HCT116 (cell line): Measurements from ENCODE around the gene DIP2B. TPM values are rescaled to one million over a fixed set of nuclear protein-coding genes. Genes with fewer than 3 reads are reported as not detected.

ENCODE experiments used
- ATAC-seq: fragments of 200-7000 bp; cut with Tn5 transposase; 2 replicates; pipeline ENCODE4 v1.9.1; 2020; ENCODE audit warnings: mild to moderate bottlenecking, moderate library complexity
- BruUV-seq: library from RNA; stranded (reverse); fragments of 400-500 nt; replicated peaks from 2 replicates; lab custom pipeline; 2021; lab: Mats Ljungman, UMichigan
- CTCF ChIA-PET: fragments of 300-600 bp; sonication (Branson Sonifier 250); formaldehyde crosslinking; loops from one replicate; lab custom pipeline; 2021; ENCODE audit warnings: antibody characterized with exemption; lab: Charles Lee
- POLR2A ChIA-PET: fragments of 300-600, 350-600 bp; sonication (Branson Sonifier 250); formaldehyde crosslinking; loops from one replicate; lab custom pipeline; 2021; ENCODE audit warnings: antibody characterized with exemption; lab: Charles Lee
- RAD21 ChIA-PET, 2 experiments: fragments of 300-600 bp; sonication (Branson Sonifier 250); formaldehyde crosslinking; loops; one replicate each; lab custom pipeline; 2023; ENCODE audit warnings: low total read pairs in 2 of 2; ENCODE audit not compliant: uncharacterized antibody in 2 of 2, unreplicated experiment in 2 of 2, low non-redundant PET in 1 of 2; lab: Charles Lee
- DNase-seq: peaks from one replicate; pipeline ENCODE4 v3.0.0-alpha.2; 2010; ENCODE audit warnings: low read depth, low spot score
- H2AFZ ChIP-seq: fragments of 200-600 bp; shearing (Covaris generic), sonication (generic); 2 replicates; pipeline ENCODE4 v1.6.1; 2017; ENCODE audit warnings: low read depth, mixed run types, mixed read lengths, antibody characterized with exemption, low read length; ENCODE audit not compliant: poor library complexity, severe bottlenecking
- H3K27ac ChIP-seq: 2 replicates; pipeline ENCODE4 v1.5.1; 2012; ENCODE audit warnings: low read depth, low read length
- H3K27me3 ChIP-seq: fragments of 200-600 bp; sonication (generic); 2 replicates; pipeline ENCODE4 v1.6.1; 2016; ENCODE audit warnings: mixed run types, low read length, mixed read lengths; ENCODE audit not compliant: insufficient read depth
- H3K36me3 ChIP-seq, 2 experiments: fragments of 200-500 bp in 1 of 2; fragments of 200-600 bp in 1 of 2; sonication (Bioruptor generic) in 1 of 2; sonication (generic) in 1 of 2; 2 replicates each; pipeline versions ENCODE4 v1.5.1 to v1.6.1; 2014 to 2016; ENCODE audit warnings: low read length in 2 of 2, inconsistent platforms in 1 of 2, mixed read lengths in 1 of 2, mixed run types in 1 of 2; ENCODE audit not compliant: insufficient read depth in 2 of 2, control insufficient read depth in 1 of 2
- H3K4me1 ChIP-seq, 2 experiments: fragments of 200-600 bp in 1 of 2; sonication (generic) in 1 of 2; 2 replicates each; pipeline versions ENCODE4 v1.5.1 to v1.6.1; 2012 to 2017; ENCODE audit warnings: low read length in 2 of 2, inconsistent platforms in 1 of 2, mild to moderate bottlenecking in 1 of 2, mixed read lengths in 1 of 2, mixed run types in 1 of 2, moderate library complexity in 1 of 2; ENCODE audit not compliant: insufficient read depth in 2 of 2, control insufficient read depth in 1 of 2
- H3K4me2 ChIP-seq: fragments of 200-600 bp; sonication (generic); 2 replicates; pipeline ENCODE4 v1.6.1; 2017; ENCODE audit warnings: mixed run types, low read length, mixed read lengths
- H3K4me3 ChIP-seq, 2 experiments: fragments of 200-600 bp in 1 of 2; sonication (generic) in 1 of 2; replicated peaks in 1 of 2; 2 replicates each; pipeline ENCODE4 v1.5.1; 2011 to 2016; ENCODE audit warnings: low read length in 2 of 2, control low read depth in 1 of 2, low read depth in 1 of 2, mild to moderate bottlenecking in 1 of 2, mixed read lengths in 1 of 2, mixed run types in 1 of 2
- H3K79me2 ChIP-seq: fragments of 200-600 bp; sonication (generic); 2 replicates; pipeline ENCODE4 v1.6.1; 2017; ENCODE audit warnings: mild to moderate bottlenecking, mixed run types, low read length, moderate library complexity, mixed read lengths; ENCODE audit not compliant: insufficient read depth
- H3K9ac ChIP-seq: fragments of 200-600 bp; sonication (generic); 2 replicates; pipeline ENCODE4 v1.6.1; 2016; ENCODE audit warnings: low read length, mixed read lengths
- H3K9me2 ChIP-seq: fragments of 200-600 bp; sonication (generic), shearing (Covaris generic); 2 replicates; pipeline ENCODE4 v1.6.1; 2017; ENCODE audit warnings: mixed run types, mild to moderate bottlenecking, moderate library complexity; ENCODE audit not compliant: insufficient read depth
- H3K9me3 ChIP-seq, 2 experiments: fragments of 200-500 bp in 1 of 2; fragments of 200-600 bp in 1 of 2; sonication (Bioruptor generic) in 1 of 2; sonication (generic) in 1 of 2; 2 replicates each; pipeline ENCODE4 v1.6.1; 2014 to 2017; ENCODE audit warnings: low read length in 2 of 2, mixed read lengths in 2 of 2, inconsistent platforms in 1 of 2, low read depth in 1 of 2, mild to moderate bottlenecking in 1 of 2, mixed run types in 1 of 2, moderate library complexity in 1 of 2; ENCODE audit not compliant: control insufficient read depth in 1 of 2, insufficient read depth in 1 of 2
- H4K20me1 ChIP-seq: fragments of 200-600 bp; sonication (generic), shearing (Covaris generic); 2 replicates; pipeline ENCODE4 v1.6.1; 2017; ENCODE audit warnings: mixed run types, mild to moderate bottlenecking, moderate library complexity; ENCODE audit not compliant: insufficient read depth
- ATF3 ChIP-seq: IDR thresholded peaks from 2 replicates; pipeline ENCODE4 v1.6.1; 2012
- CBX3 ChIP-seq: IDR thresholded peaks from 2 replicates; pipeline ENCODE4 v1.6.1; 2012; ENCODE audit warnings: low read depth
- CTCF ChIP-seq, 3 experiments: fragments of 200-600 bp in 1 of 3; sonication (generic) in 1 of 3; IDR thresholded peaks in 2 of 3; conservative IDR thresholded peaks in 1 of 3; 2 replicates each; pipeline ENCODE4 v1.5.1; 2012 to 2017; ENCODE audit warnings: low read depth in 2 of 3, low read length in 2 of 3, antibody characterized with exemption in 1 of 3, borderline replicate concordance in 1 of 3, control low read depth in 1 of 3, mild to moderate bottlenecking in 1 of 3, mixed read lengths in 1 of 3, mixed run types in 1 of 3, moderate library complexity in 1 of 3; ENCODE audit not compliant: insufficient read depth in 1 of 3
- EGR1 ChIP-seq: IDR thresholded peaks from 2 replicates; pipeline ENCODE4 v1.6.1; 2012; ENCODE audit warnings: low read depth
- ELF1 ChIP-seq: IDR thresholded peaks from 2 replicates; pipeline ENCODE4 v1.6.1; 2012; ENCODE audit warnings: low read depth, borderline replicate concordance
- EZH2 ChIP-seq: fragments of 200-600 bp; sonication (generic); IDR thresholded peaks from 2 replicates; pipeline ENCODE4 v1.6.1; 2017; ENCODE audit warnings: antibody characterized with exemption, mixed run types
- EZH2phosphoT487 ChIP-seq: fragments of 200-600 bp; IDR thresholded peaks from 2 replicates; pipeline ENCODE4 v1.6.1; 2018; ENCODE audit warnings: antibody characterized with exemption, borderline replicate concordance
- FOSL1 ChIP-seq: IDR thresholded peaks from 2 replicates; pipeline ENCODE4 v1.6.1; 2012; ENCODE audit warnings: low read depth
- JUND ChIP-seq: IDR thresholded peaks from 2 replicates; pipeline ENCODE4 v1.6.1; 2012
- MAX ChIP-seq: IDR thresholded peaks from 2 replicates; pipeline ENCODE4 v1.6.1; 2012
- POLR2A ChIP-seq: IDR thresholded peaks from 2 replicates; pipeline ENCODE4 v1.7.0; 2011; ENCODE audit warnings: borderline replicate concordance; ENCODE audit not compliant: insufficient read depth, insufficient read length; ENCODE audit errors: extremely low read depth
- RAD21 ChIP-seq: IDR thresholded peaks from 2 replicates; pipeline ENCODE4 v1.6.1; 2012; ENCODE audit warnings: low read depth, mild to moderate bottlenecking
- SIN3A ChIP-seq: IDR thresholded peaks from 2 replicates; pipeline ENCODE4 v1.6.1; 2012; ENCODE audit warnings: low read depth
- SP1 ChIP-seq: IDR thresholded peaks from 2 replicates; pipeline ENCODE4 v1.6.1; 2012; ENCODE audit warnings: low read depth
- SRF ChIP-seq: IDR thresholded peaks from 2 replicates; pipeline ENCODE4 v1.6.1; 2012; ENCODE audit warnings: low read depth
- YY1 ChIP-seq: IDR thresholded peaks from 2 replicates; pipeline ENCODE4 v1.6.1; 2011; ENCODE audit warnings: low read length, low read depth, moderate library complexity, mild to moderate bottlenecking; ENCODE audit not compliant: insufficient replicate concordance; ENCODE audit errors: extremely low read depth
- ZBTB33 ChIP-seq: IDR thresholded peaks from 2 replicates; pipeline ENCODE4 v1.6.1; 2011; ENCODE audit warnings: mild to moderate bottlenecking, low read length, moderate library complexity; ENCODE audit not compliant: insufficient replicate concordance; ENCODE audit errors: extremely low read depth
- ZNF274 ChIP-seq: fragments of 200-500 bp; sonication (Bioruptor generic); IDR thresholded peaks from 2 replicates; pipeline ENCODE4 v1.6.1; 2014; ENCODE audit warnings: mild to moderate bottlenecking, low read depth, low read length, inconsistent platforms
- intact Hi-C: fragments of 100-400 bp; cut with micrococcal nuclease; formaldehyde crosslinking; loops from 2 replicates; pipeline ENCODE4 v1.10.0; 2022
- total RNA-seq: library from RNA; stranded (reverse); gene quantifications from one replicate; pipeline ENCODE4 v1.2.1, GENCODE V29; 2021; ENCODE audit not compliant: unreplicated experiment

Gene DIP2B
- total RNA-seq, 1 experiment from 2014 or later, result 32.3 TPM

GRCh38 chr12:50746431-50746830 lies 241.6 kb downstream of the DIP2B start:
- no peak for DNase-seq

More at GRCh38 chr12:50746431-50746830, 241.6 kb downstream of the DIP2B start:
- no peak overlapping the region for H2AFZ ChIP-seq
- TF ChIP-seq SP1, result no peak
- no peak for TF ChIP-seq ZNF274
- TF ChIP-seq EZH2, result no peak
- TF ChIP-seq ATF3, result no peak
- no peak for TF ChIP-seq ZBTB33
- no peak for TF ChIP-seq CBX3
- TF ChIP-seq CTCF (IDR thresholded peaks at IDR 0.05 in 2 of 3, conservative IDR thresholded peaks at IDR 0.05 in 1 of 3; ENCODE audit: borderline replicate concordance in 1 of 3, insufficient read depth in 1 of 3, low read depth in 2 of 3, low read length in 2 of 3), result no peak
- no peak for TF ChIP-seq ELF1
- TF ChIP-seq JUND, result no peak
- TF ChIP-seq SRF, result no peak
- no peak for TF ChIP-seq POLR2A
- no peak for TF ChIP-seq EGR1
- no peak for TF ChIP-seq MAX
- no peak for TF ChIP-seq FOSL1
- no peak for TF ChIP-seq EZH2phosphoT487
- TF ChIP-seq SIN3A, result no peak
- no peak for TF ChIP-seq RAD21
- no peak for TF ChIP-seq YY1
- no peaks in the 10 kb centered on the region for H3K4me1 ChIP-seq
- H3K27me3 ChIP-seq, result no peaks in the 10 kb centered on the region
- CTCF ChIA-PET, result no interaction called here
- no peak overlapping the region for H3K4me3 ChIP-seq
- H3K9me2 ChIP-seq, result no peaks in the 10 kb centered on the region
- RAD21 ChIA-PET, result no interaction called here
- no peaks in the 10 kb centered on the region for H3K9me3 ChIP-seq
- no peak overlapping the region for H3K4me2 ChIP-seq
- no peaks in the 10 kb centered on the region for H3K79me2 ChIP-seq
- POLR2A ChIA-PET, result interaction anchor here (0.6 kb wide), 1 partner anchor 581 kb away, joined by 4 read pairs; no protein-coding TSS in a partner anchor
- no peak overlapping the region for H3K27ac ChIP-seq
- ATAC-seq, result no peak
- intact Hi-C loops, result no loop called here
- H4K20me1 ChIP-seq, result no peaks in the 10 kb centered on the region
- H3K9ac ChIP-seq, result no peak overlapping the region
- peaks cover 8 to 9% of the 10 kb centered on the region in 2 experiments for H3K36me3 ChIP-seq
- no TSS peak for BruUV-seq
